Skin of body (tissue), 2 donors: Measurements from ENCODE around the gene CCDC201. TPM values are rescaled to one million over a fixed set of nuclear protein-coding genes. Genes with fewer than 3 reads are reported as not detected.
"Not testable (repeated sequence)": the region's sequence is repeated elsewhere in the genome, so short reads cannot be mapped to it uniquely, and the experiment has no call there.

Experiments
- DNase-seq: peaks from one replicate; lab custom pipeline; 2025; lab: John Stamatoyannopoulos, UW
- total RNA-seq: library from RNA; depleted of rRNA; stranded (reverse); fragments of >200 nt; gene quantifications from one replicate; pipeline ENCODE4 v1.2.3, GENCODE V29; 2014

The CCDC201 gene
- total RNA-seq, 1 donor from 2014 or later: not detected

DNA sequence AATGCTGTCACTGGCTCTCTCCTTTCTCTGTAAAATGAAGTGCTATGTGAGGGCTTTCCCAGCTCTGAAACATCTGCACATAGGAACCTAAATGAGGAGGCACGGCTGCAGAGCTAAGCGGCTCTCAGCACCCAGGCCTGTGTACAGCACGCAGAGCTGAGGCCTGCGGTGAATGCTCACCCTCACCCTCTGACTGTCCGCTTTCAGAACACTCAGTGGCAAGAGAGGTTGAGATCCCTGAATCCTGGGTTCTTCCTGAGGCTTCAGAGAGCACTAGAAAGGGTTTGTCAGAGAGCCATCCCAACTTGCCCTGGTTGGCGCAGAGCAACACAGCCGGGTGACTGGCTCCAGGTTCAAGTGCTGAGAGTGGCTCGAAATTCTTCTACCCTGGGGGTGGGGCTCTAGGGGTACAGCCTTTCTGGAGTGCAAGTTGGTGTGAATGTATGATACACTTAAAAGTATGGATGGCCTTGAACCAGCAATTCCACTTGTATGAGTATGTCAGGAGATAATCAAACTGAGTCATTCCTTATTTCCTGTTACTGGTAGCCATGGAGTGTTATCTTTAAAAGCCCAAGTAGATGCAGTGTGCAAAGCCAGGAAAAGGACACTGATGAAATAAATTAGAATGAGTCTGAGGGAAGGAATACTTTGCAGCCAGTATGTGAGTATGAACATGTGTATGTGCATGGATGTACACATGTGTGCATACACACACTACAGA, 1.7 kb upstream of the CCDC201 start:
- DNase-seq: no peak

- DNase-seq: no peak
These were observed 473 bp upstream of the CCDC201 start for GRCh38 chr7:45873355-45873754.

DNA sequence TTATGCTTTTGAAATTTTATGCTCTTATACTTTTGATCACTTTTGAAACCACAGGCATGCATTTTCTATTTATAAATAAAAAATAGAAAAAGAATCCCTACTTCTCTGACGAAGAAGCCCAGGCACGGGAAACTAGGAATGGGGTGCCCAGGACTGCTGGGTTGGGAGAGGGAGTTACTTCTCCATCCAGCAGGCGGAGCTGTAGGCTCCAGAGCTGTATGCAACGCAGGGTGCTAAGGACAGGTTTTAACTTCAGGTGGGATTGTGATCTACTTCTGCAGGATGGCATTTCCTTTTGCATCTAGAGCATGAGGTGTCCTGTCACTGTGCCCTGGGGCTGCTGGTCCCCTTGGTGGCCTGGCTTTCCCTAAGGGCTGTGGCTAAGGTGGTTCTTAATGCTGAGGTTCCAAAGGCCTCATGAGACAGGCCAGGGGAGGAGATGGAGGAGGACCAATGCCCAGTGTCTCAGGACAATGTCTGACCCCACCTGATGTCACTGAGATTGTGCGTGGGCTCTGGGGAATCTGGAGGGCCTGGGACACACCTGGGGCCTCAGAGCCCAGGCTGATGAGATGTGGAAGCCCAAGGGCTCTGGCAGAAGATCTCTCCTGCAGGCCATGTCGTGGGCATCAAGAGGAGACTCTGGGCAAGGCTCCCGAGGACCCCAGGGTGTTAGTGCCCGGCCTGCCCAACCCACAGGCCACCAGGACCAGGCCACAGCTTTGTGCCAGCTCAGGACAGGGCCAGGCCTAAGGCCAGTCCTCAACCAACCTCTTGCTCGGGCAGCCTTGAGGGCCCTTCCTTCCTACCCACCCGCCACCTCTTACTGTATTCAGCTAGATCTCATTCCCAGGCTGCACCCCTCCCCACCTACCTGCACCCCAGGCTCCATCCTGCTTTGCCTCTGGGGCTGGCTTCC, 507 bp downstream of the CCDC201 start:
- no peak for DNase-seq

DNA sequence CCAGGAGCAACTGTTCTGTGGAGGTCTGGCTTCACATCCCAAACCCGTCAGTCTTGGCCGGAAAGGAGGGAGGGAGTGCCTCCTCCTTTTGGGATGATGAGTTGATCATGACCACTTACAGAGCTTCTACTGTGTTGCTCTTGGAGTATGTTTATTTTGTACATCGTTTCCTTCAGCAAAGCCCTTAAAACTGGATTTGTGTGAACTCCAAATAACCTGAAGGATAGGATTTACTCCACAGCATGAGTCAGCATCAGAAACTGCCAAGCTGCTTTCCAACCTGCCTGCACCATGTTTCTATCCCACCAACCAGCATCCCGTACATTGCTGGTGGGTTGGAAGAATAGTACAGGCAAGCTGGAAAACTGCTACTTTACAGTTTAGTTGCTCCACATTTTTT, 3.5 kb downstream of the CCDC201 start:
- no peak for DNase-seq

DNA sequence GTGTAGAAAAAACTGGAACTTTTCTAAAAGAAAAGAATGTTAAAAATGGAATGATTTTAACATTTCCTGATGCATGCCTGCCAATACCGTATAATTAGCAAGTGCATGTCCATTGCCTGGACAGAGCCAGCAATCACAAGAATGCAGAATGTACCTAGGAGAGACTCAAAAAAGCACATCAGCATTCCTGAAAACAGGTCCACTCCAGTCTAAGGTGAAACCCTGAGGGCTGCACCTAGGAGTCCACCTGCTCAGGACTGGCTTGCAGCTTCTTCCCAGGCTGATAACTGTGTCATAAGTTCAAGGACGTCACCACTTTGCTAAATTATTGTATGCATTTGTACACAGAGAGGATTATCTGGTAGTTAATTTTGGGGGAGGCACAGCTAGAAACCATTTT, 5.4 kb downstream of the CCDC201 start:
- DNase-seq: no peak

- DNase-seq: no peak
These were observed 7.1 kb downstream of the CCDC201 start for GRCh38 chr7:45865594-45866410.

DNA sequence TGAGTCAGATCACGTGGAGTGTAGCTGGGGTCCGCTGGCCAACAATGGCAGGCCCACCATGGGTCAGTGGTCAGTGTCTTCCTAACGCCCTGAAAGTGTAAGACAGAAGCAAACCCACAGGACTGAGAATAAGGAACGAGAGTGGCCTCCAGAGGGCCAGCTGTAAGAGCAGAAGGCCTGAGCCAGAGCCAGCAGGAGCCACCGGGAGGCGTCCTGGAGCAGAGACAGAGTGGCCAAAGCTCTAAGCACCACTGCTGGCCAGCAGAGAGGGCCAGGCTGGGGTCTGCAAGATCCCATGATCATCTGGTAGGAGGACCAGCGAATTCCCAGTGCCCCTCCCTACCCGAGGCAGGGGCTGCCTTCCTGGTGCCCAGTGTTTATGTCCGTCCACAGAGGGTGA, 9.2 kb downstream of the CCDC201 start:
- DNase-seq: no peak

GRCh38 chr7:45856888-45857287, 16.0 kb downstream of the CCDC201 start:
- not testable (repeated sequence) for DNase-seq

DNA sequence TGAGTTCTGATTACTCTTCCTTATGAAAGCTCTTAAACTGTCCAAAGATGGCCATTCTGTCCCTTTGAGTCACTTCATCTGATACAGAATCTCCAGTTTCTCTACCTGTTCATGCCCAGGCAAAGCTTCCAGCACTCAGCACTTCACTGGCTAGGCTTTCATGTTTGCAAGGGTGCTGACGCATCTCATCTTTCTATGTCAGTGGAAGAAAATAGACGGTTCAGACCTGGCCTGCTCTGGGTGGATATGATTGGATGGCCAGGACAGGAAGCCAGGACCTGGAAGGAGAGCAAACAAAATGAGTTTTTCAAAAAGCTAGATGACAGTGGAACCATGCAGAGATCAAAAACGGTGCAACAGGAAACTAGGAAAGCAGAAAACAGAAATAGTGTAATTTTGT, 17.2 kb downstream of the CCDC201 start:
- not testable (repeated sequence) for DNase-seq

GRCh38 chr7:45853491-45853890, 19.4 kb downstream of the CCDC201 start:
- DNase-seq: not testable (repeated sequence)

- not testable (repeated sequence) for DNase-seq
These were observed 19.9 kb downstream of the CCDC201 start for GRCh38 chr7:45852984-45853383.

DNA sequence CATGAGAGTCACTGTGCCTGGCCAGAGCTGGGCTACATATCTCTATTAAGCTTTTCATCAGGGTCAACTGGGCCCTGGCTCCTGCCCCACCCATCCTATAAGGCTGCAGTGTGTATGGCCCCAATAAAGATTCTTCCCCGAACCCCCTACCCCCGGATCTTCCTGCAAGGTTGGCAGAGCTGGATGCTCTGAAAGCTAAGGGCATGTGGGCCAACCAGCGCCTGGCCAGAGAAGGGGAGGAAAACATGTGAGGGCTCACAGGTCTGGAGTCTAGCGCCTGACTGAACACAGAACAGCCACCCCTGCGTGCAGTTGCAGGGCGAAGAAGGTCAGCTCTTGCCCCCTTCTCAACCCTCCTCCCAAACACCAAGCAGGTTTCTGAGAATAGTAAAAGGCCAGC, 24.1 kb downstream of the CCDC201 start:
- not testable (repeated sequence) for DNase-seq

GRCh38 chr7:45846536-45846935, 26.3 kb downstream of the CCDC201 start:
- DNase-seq: not testable (repeated sequence)

- DNase-seq: not testable (repeated sequence)
These were observed 30.8 kb downstream of the CCDC201 start for GRCh38 chr7:45841926-45842717.

GRCh38 chr7:45838852-45839251, 34.0 kb downstream of the CCDC201 start:
- DNase-seq: not testable (repeated sequence)

DNA sequence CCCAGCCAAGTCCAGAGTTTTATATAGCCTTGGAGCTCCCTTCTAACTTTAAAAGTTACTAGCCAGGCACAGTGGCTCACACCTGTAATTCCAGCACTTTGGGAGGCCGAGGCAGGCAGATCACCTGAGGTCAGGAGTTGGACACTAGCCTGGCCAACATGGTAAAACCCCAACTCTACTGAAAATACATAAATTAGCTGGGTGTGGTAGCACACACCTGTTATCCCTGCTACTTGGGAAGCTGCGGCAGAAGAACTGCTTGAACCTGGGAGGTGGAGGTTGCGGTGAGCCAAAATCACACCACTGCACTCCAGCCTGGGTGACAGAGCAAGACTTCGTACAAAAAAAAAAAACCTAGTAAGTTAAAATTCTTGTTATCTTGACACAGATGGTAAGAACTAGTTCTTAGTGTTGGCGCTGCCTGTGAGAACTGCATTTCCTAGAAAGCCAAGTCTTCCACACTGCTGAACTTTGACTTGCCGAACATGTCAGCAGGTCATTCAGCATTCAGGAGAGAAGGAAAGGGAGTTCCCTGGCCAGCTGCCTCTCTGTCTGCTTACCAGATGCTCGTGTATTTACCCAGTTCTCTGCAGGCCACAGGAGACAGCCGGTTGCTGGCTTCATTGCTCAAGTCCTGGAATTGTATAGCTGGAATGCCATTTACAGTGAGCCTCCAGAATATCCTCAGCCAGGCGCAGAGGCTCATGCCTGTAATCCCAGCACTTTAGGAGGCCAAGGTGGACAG, 40.3 kb downstream of the CCDC201 start:
- DNase-seq: peak; percentile 80

DNA sequence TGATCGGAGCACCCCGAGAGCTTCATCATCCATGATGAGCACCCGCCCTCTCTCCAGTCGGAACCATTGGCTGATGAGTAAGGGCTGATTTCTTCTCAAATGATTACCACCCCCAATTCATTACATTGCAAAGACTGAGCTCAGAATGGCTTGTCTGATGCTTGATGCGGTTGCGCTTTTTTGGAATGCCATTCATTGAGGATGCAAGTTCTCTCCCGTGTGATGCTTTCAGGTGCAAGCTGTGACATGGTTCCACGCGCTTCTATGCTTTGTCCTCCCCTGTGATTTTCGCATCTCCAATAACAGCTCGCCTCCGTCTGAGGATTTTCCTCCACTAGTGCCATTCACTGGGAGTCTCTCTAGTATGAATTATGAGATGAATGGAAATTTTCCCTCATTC, 43.0 kb downstream of the CCDC201 start:
- DNase-seq: not testable (repeated sequence)

DNA sequence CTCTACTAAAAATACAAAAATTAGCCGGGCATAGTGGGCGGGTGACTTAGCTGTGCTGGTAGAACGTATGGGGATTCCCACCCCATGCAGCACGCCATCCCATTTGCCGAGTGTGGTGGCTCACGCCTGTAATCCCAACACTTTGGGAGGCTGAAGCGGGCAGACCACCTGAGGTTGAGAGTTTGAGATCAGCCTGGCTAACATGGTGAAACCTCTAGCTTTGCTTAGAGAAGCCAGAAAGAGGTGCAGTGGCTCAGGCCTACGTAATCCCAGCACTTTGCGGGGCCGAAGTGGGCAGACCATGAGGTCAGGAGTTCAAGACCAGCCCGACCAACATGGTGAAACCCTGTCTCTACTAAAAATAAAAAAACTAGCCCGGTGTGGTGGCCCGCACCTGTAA, 45.2 kb downstream of the CCDC201 start:
- DNase-seq: not testable (repeated sequence)

GRCh38 chr7:45826550-45826949, 46.3 kb downstream of the CCDC201 start:
- not testable (repeated sequence) for DNase-seq

DNA sequence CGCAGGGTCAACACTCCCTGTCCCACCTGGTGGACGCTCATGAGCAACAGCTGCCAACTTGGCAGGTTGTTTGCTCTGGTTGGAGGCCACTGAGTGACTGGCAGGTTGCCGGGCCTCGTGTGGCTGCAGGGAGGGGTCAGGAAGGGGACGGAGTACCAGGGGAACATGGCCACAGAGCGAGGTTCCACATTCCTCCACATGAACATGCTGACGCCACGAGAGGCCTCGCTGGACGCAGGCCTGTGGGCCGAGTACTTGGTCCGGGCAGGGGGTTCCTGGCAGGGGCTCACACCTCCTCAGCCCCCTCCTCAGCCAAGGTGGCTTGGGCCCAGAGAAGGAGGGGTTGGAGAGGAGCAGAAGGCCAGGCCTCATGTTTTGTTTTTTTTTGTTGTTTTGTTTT, 54.1 kb downstream of the CCDC201 start:
- not testable (repeated sequence) for DNase-seq
